Measurements from ENCODE around the gene GABBR2.
"Not testable (repeated sequence)": the region's sequence is repeated elsewhere in the genome, so short reads cannot be mapped to it uniquely, and the experiment has no call there.

DNA sequence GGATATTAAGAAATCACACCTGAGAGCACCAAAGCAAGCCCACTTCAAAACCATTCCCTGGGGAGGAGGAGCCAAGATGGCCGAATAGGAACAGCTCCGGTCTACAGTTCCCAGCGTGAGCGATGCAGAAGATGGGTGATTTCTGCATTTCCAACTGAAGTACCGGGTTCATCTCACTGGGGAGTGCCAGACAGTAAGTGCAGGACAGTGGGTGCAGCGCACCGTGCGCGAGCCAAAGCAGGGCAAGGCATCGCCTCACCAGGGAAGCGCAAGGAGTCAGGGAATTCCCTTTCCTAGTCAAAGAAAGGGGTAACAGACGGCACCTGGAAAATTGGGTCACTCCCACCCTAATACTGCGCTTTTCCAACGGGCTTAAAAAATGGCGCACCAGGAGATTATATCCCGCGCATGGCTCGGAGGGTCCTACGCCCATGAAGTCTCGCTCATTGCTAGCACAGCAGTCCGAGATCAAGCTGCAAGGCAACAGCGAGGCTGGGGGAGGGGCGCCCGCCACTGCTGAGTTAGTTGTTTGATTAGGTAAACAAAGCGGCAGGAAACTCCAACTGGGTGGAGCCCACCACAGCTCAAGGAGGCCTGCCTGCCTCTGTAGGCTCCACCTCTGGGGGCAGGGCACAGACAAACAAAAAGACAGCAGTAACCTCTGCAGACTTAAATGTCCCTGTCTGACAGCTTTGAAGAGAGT lies 200.4 kb downstream of the GABBR2 start:
- not testable (repeated sequence) for TF ChIP-seq KDM1A (IDR thresholded peaks at IDR 0.05; ENCODE audit: borderline replicate concordance, low read length); RXRA (IDR thresholded peaks at IDR 0.05; ENCODE audit: insufficient read depth, low read depth, low read length); CTCF (IDR thresholded peaks at IDR 0.05; ENCODE audit: control extremely low read depth in 1 of 3, insufficient read depth in 1 of 3, low read depth in 1 of 3, low read length in 3 of 3); CHD2 (IDR thresholded peaks at IDR 0.05; ENCODE audit: low read length); SIX5 (IDR thresholded peaks at IDR 0.05; ENCODE audit: low read depth, low read length); ATF2 (IDR thresholded peaks at IDR 0.05; ENCODE audit: low read length); POLR2A (IDR thresholded peaks at IDR 0.05; ENCODE audit: control extremely low read depth in 1 of 2, low read depth in 2 of 2, low read length in 2 of 2); BCL11A (IDR thresholded peaks at IDR 0.05; ENCODE audit: low read depth in 2 of 2, low read length in 2 of 2); TCF12 (IDR thresholded peaks at IDR 0.05; ENCODE audit: low read depth, low read length); SAP30 (IDR thresholded peaks at IDR 0.05; ENCODE audit: insufficient read depth, insufficient replicate concordance, low read length)

Measured in H1 (cell line).